NB4 (cell line): ENCODE data around the gene STARD13.

ENCODE experiments used
- DNase-seq: peaks from one replicate; pipeline ENCODE4 v3.0.0; 2010; ENCODE audit warnings: low read depth
- H3K4me3 ChIP-seq: one replicate; pipeline ENCODE4 v1.5.1; 2011; ENCODE audit warnings: mild to moderate bottlenecking, low read depth, low read length, moderate library complexity
- CTCF ChIP-seq: IDR thresholded peaks from one replicate; pipeline ENCODE4 v1.5.1; 2012; ENCODE audit warnings: low read depth, low read length
- MAX ChIP-seq: IDR thresholded peaks from 2 replicates; pipeline ENCODE4 v1.6.1; 2011; ENCODE audit warnings: low read depth, low read length
- MYC ChIP-seq: IDR thresholded peaks from 2 replicates; pipeline ENCODE4 v1.6.1; 2011; ENCODE audit warnings: low read depth, low read length
- POLR2A ChIP-seq: IDR thresholded peaks from 2 replicates; pipeline ENCODE4 v1.6.1; 2011; ENCODE audit warnings: mild to moderate bottlenecking; ENCODE audit not compliant: insufficient read length; ENCODE audit errors: extremely low read depth

STARD13 gene

GRCh38 chr13:33219926-33220325 is 65.6 kb downstream of the STARD13 start:
- TF ChIP-seq CTCF: no peak
- no peak for TF ChIP-seq MAX
- TF ChIP-seq POLR2A: no peak
- no peak for TF ChIP-seq MYC
- DNase-seq: no peak

GRCh38 chr13:33218426-33218825 is 67.1 kb downstream of the STARD13 start:
- H3K4me3 ChIP-seq: no peak overlapping the region
- no peak for TF ChIP-seq POLR2A
- TF ChIP-seq MYC: no peak
- TF ChIP-seq CTCF: no peak
- no peak for TF ChIP-seq MAX
- DNase-seq: no peak

More at GRCh38 chr13:33219926-33220325, 65.6 kb downstream of the STARD13 start:
- H3K4me3 ChIP-seq: no peak overlapping the region

- no peak for DNase-seq
- no peak for TF ChIP-seq CTCF
- TF ChIP-seq POLR2A: no peak
- no peak for TF ChIP-seq MAX
- no peak for TF ChIP-seq MYC
- no peak overlapping the region for H3K4me3 ChIP-seq
These were observed 67.5 kb downstream of the STARD13 start for GRCh38 chr13:33218020-33218419.

GRCh38 chr13:33217256-33217655 is 68.3 kb downstream of the STARD13 start:
- TF ChIP-seq MAX: no peak
- no peak for TF ChIP-seq MYC
- TF ChIP-seq CTCF: no peak
- TF ChIP-seq POLR2A: no peak
- no peak overlapping the region for H3K4me3 ChIP-seq
- no peak for DNase-seq

GRCh38 chr13:33213797-33214196 is 71.8 kb downstream of the STARD13 start:
- TF ChIP-seq MYC (no peak), MAX (no peak), CTCF (no peak), POLR2A (no peak)
- DNase-seq: no peak
- no peak overlapping the region for H3K4me3 ChIP-seq
